GM12878 (cell line): Measurements from ENCODE around the gene PRADC1. TPM values are rescaled to one million over a fixed set of nuclear protein-coding genes. Genes with fewer than 3 reads are reported as not detected.

ENCODE experiments used
- ATAC-seq: fragments of 200-7000 bp; cut with Tn5 transposase; 3 replicates; pipeline ENCODE4 v1.9.1; 2020; ENCODE audit warnings: mild to moderate bottlenecking, moderate library complexity
- BruUV-seq: library from RNA; stranded (reverse); fragments of 400-500 nt; replicated peaks from 2 replicates; lab custom pipeline; 2021; lab: Mats Ljungman, UMichigan
- CTCF ChIA-PET: fragments of 300-600 bp; sonication (Branson Sonifier 250); formaldehyde crosslinking; extraction: SDS; loops from one replicate; lab custom pipeline; 2021; ENCODE audit warnings: inconsistent platforms; lab: Yijun Ruan, JAX
- POLR2A ChIA-PET: fragments of 350-600 bp; formaldehyde crosslinking; extraction: SDS; loops from one replicate; lab custom pipeline; 2021; ENCODE audit warnings: inconsistent platforms; lab: Charles Lee
- RAD21 ChIA-PET: fragments of 300-600 bp; sonication (Branson Sonifier 250); formaldehyde crosslinking; loops from one replicate; lab custom pipeline; 2023; ENCODE audit warnings: antibody characterized with exemption; ENCODE audit not compliant: unreplicated experiment; lab: Charles Lee
- SMC1A ChIA-PET: fragments of 300-600 bp; sonication (Branson Sonifier 250); formaldehyde crosslinking; loops from one replicate; lab custom pipeline; 2023; ENCODE audit not compliant: unreplicated experiment, uncharacterized antibody; lab: Charles Lee
- DNase-seq: peaks from one replicate; pipeline ENCODE4 v3.0.0-alpha.2; 2011; ENCODE audit warnings: low read depth, low spot score
- FAIRE-seq: peaks from 3 replicates; lab custom pipeline; 2011; peaks lifted over from hg19 to GRCh38; lab: Jason Lieb, UNC
- H2AFZ ChIP-seq: 2 replicates; pipeline ENCODE4 v1.6.0; 2011; ENCODE audit warnings: low read depth, low read length, control low read depth; ENCODE audit not compliant: control insufficient read depth
- H3K27ac ChIP-seq: 2 replicates; pipeline ENCODE4 v1.5.1; 2011; ENCODE audit warnings: control low read depth; ENCODE audit not compliant: control insufficient read depth, insufficient read depth
- H3K27me3 ChIP-seq, 2 experiments: replicated peaks in 1 of 2; 2 replicates each; pipeline versions ENCODE4 v1.6.0 to v1.6.1; 2011; ENCODE audit warnings: low read length in 1 of 2; ENCODE audit not compliant: control insufficient read depth in 2 of 2, insufficient read depth in 2 of 2
- H3K36me3 ChIP-seq, 2 experiments: 2 replicates each; pipeline ENCODE4 v1.5.1; 2011; ENCODE audit warnings: low read length in 1 of 2; ENCODE audit not compliant: control insufficient read depth in 2 of 2, insufficient read depth in 2 of 2
- H3K4me1 ChIP-seq: 2 replicates; pipeline ENCODE4 v1.6.1; 2011; ENCODE audit warnings: mild to moderate bottlenecking, low read length, moderate library complexity, mixed read lengths; ENCODE audit not compliant: control insufficient read depth, insufficient read depth
- H3K4me2 ChIP-seq: 2 replicates; pipeline ENCODE4 v1.6.0; 2011; ENCODE audit warnings: control low read depth; ENCODE audit not compliant: control insufficient read depth, insufficient read depth
- H3K4me3 ChIP-seq: fragments of 200-600 bp; sonication (generic); 2 replicates; pipeline ENCODE4 v1.5.1; 2016
- H3K79me2 ChIP-seq: 2 replicates; pipeline ENCODE4 v1.6.0; 2011; ENCODE audit warnings: low read length; ENCODE audit not compliant: control insufficient read depth, insufficient read depth
- H3K9ac ChIP-seq: 2 replicates; pipeline ENCODE4 v1.8.0; 2011; ENCODE audit warnings: low read length, control low read depth, mixed read lengths; ENCODE audit not compliant: control insufficient read depth, insufficient read depth
- H3K9me3 ChIP-seq: replicated peaks from 3 replicates; pipeline ENCODE4 v1.5.1; 2011; ENCODE audit warnings: mild to moderate bottlenecking, low read length; ENCODE audit not compliant: control insufficient read depth, insufficient read depth
- H4K20me1 ChIP-seq: 2 replicates; pipeline ENCODE4 v1.6.0; 2011; ENCODE audit not compliant: control insufficient read depth, insufficient read depth
- ATF7 ChIP-seq: fragments of 450-650 bp; IDR thresholded peaks from 2 replicates; pipeline ENCODE4 v1.6.1; 2016; ENCODE audit warnings: low read depth, mild to moderate bottlenecking
- BRCA1 ChIP-seq: IDR thresholded peaks from 2 replicates; pipeline ENCODE4 v1.6.1; 2011; ENCODE audit warnings: low read depth, low read length, improper control_type of control experiment
- CHD1 ChIP-seq: IDR thresholded peaks from 2 replicates; pipeline ENCODE4 v1.6.1; 2012; ENCODE audit warnings: low read depth, low read length, improper control_type of control experiment
- EZH2 ChIP-seq: IDR thresholded peaks from 2 replicates; pipeline ENCODE4 v1.6.1; 2012; ENCODE audit warnings: low read depth, mild to moderate bottlenecking, control low read depth, inconsistent platforms, low read length, borderline replicate concordance; ENCODE audit not compliant: control insufficient read depth
- HCFC1 ChIP-seq: fragments of 150-350 bp; IDR thresholded peaks from 2 replicates; pipeline ENCODE4 v1.6.1; 2014; ENCODE audit warnings: low read length
- KAT2A ChIP-seq: conservative IDR thresholded peaks from 2 replicates; pipeline ENCODE4 v1.6.1; 2011; ENCODE audit warnings: low read depth, low read length; ENCODE audit not compliant: control insufficient read depth
- NFIC ChIP-seq: IDR thresholded peaks from 2 replicates; pipeline ENCODE4 v1.6.1; 2012; ENCODE audit warnings: low read depth, mild to moderate bottlenecking, inconsistent platforms, low read length, moderate library complexity
- NR2F1 ChIP-seq: fragments of 450-650 bp; conservative IDR thresholded peaks from 2 replicates; pipeline ENCODE4 v1.6.1; 2017; ENCODE audit warnings: mild to moderate bottlenecking
- ZBED1 ChIP-seq: IDR thresholded peaks from 2 replicates; pipeline ENCODE4 v1.6.1; 2016; ENCODE audit warnings: borderline replicate concordance
- ZNF384 ChIP-seq: IDR thresholded peaks from 2 replicates; pipeline ENCODE4 v1.6.1; 2012; ENCODE audit warnings: low read depth, mild to moderate bottlenecking, low read length, improper control_type of control experiment, borderline replicate concordance
- ZSCAN29 ChIP-seq: fragments of 450-650 bp; IDR thresholded peaks from 2 replicates; pipeline ENCODE4 v1.6.1; 2017; ENCODE audit warnings: mild to moderate bottlenecking, moderate library complexity
- WGBS: methylation state at CpG from one replicate; pipeline ENCODE4 v1.1.6; 2016; ENCODE audit warnings: low lambda C conversion rate; ENCODE audit not compliant: insufficient replicate concordance, insufficient coverage; ENCODE audit errors: missing lambda C conversion rate; 5-methylcytosine and 5-hydroxymethylcytosine counted together
- in situ Hi-C: fragments of 300-500 bp; cut with MboI; formaldehyde crosslinking; loops from 9 replicates; pipeline ENCODE4 v1.14.3; 2018; ENCODE audit warnings: mixed read lengths
- intact Hi-C: fragments of 100-400 bp; cut with micrococcal nuclease; formaldehyde crosslinking; loops from one replicate; pipeline ENCODE4 v1.14.2; 2022; ENCODE audit not compliant: unreplicated experiment
- polyA plus RNA-seq, 11 experiments: library from polyadenylated mRNA; depleted of rRNA in 4 of 11; unstranded in 6 of 11; stranded (reverse) in 5 of 11; fragments of >200 nt; fragmentation: Nextera tagmentation in 4 of 11; fragmentation: Illumina TruSeq in 1 of 11; extraction: Ambion mirVana in 4 of 11; extraction: Trizol in 1 of 11; gene quantifications; 1 replicate in 1 of 11; 2 replicates in 10 of 11; pipeline versions ENCODE4 v1.2.1 to v1.2.3, GENCODE V29; 2011 to 2016; ENCODE audit warnings: inconsistent platforms in 2 of 11, missing spikeins in 2 of 11, low read depth in 1 of 11
- total RNA-seq, 4 experiments: library from RNA; depleted of rRNA in 3 of 4; stranded (reverse); fragments of >200 nt in 3 of 4; fragmentation: Illumina TruSeq in 1 of 4; extraction: Trizol in 1 of 4; gene quantifications; 2 replicates each; pipeline versions ENCODE4 v1.2.1 to v1.2.3, GENCODE V29; 2013 to 2021
- TF ChIP-seq, protein P1 (sequence below): IDR thresholded peaks from 2 replicates; pipeline ENCODE4 v1.6.1; 2011; ENCODE audit warnings: mild to moderate bottlenecking, low read depth, low read length, moderate library complexity; ENCODE audit not compliant: insufficient replicate concordance

The PRADC1 gene
- total and polyA plus RNA-seq, 10 of the 15 experiments (the other 5 are each of a cell fraction or from before 2014, with no cell fraction given), result 3.7 to 39.0 (median 13.8) TPM

GRCh38 chr2:73258913-73259215 is 25.8 kb upstream of the PRADC1 start:
- RAD21 ChIA-PET, result no interaction called here
- no peak overlapping the region for H3K4me3 ChIP-seq
- H2AFZ ChIP-seq, result no peak overlapping the region
- no peaks in the 10 kb centered on the region for H3K79me2 ChIP-seq
- no peaks in the 10 kb centered on the region for H4K20me1 ChIP-seq
- peaks cover 14 to 22% of the 10 kb centered on the region in 2 experiments; a peak in 3 of 4 replicates for H3K36me3 ChIP-seq
- TF ChIP-seq NFIC (no peak), KAT2A (no peak), HCFC1 (no peak), ZNF384 (no peak), BRCA1 (no peak), ZSCAN29 (no peak), NR2F1 (no peak), ATF7 (no peak), EZH2 (no peak), ZBED1 (no peak), CHD1 (no peak)
- TF ChIP-seq, protein P1, sequence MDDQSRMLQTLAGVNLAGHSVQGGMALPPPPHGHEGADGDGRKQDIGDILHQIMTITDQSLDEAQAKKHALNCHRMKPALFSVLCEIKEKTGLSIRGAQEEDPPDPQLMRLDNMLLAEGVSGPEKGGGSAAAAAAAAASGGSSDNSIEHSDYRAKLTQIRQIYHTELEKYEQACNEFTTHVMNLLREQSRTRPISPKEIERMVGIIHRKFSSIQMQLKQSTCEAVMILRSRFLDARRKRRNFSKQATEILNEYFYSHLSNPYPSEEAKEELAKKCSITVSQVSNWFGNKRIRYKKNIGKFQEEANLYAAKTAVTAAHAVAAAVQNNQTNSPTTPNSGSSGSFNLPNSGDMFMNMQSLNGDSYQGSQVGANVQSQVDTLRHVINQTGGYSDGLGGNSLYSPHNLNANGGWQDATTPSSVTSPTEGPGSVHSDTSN, result no peak
- intact Hi-C loops (no loop called here), in situ Hi-C loops (no loop called here)
- H3K9ac ChIP-seq, result no peak overlapping the region
- no peaks in the 10 kb centered on the region for H3K27me3 ChIP-seq
- ATAC-seq (no peak), DNase-seq (no peak), FAIRE-seq (no peak)
- H3K9me3 ChIP-seq, result no peaks in the 10 kb centered on the region
- CTCF ChIA-PET, result interaction anchor here (1.8 kb wide), 1 partner anchor 32 kb away, joined by 4 read pairs; no protein-coding TSS in a partner anchor
- POLR2A ChIA-PET, result no interaction called here
- SMC1A ChIA-PET, result no interaction called here
- H3K4me2 ChIP-seq, result no peak overlapping the region
- WGBS, result 99% methylated on average over 9 of the region's 9 CpGs
- no peaks in the 10 kb centered on the region for H3K4me1 ChIP-seq
- BruUV-seq, result no TSS peak
- no peak overlapping the region for H3K27ac ChIP-seq
